Prostate gland (tissue), 2 donors: ENCODE measurements around the gene MLLT1.

Experiments
- POLR2A ChIP-seq: fragments of 450-650 bp; IDR thresholded peaks from one replicate; pipeline ENCODE4 v1.6.1; 2016; ENCODE audit warnings: antibody characterized with exemption, mild to moderate bottlenecking
- POLR2AphosphoS5 ChIP-seq: sonication (generic); formaldehyde crosslinking; IDR thresholded peaks from one replicate; pipeline ENCODE4 v1.6.1; 2017; ENCODE audit warnings: antibody characterized with exemption
- TF ChIP-seq, protein P1 (sequence below), 4 experiments: fragments of 200-600 bp in 2 of 4; fragments of 450-650 bp in 2 of 4; sonication (generic) in 2 of 4; IDR thresholded peaks; 1 replicate in 3 of 4; 2 replicates in 1 of 4; pipeline ENCODE4 v1.5.1; 2016 to 2019; ENCODE audit warnings: antibody characterized with exemption in 4 of 4, mild to moderate bottlenecking in 2 of 4, moderate library complexity in 2 of 4

DNA sequence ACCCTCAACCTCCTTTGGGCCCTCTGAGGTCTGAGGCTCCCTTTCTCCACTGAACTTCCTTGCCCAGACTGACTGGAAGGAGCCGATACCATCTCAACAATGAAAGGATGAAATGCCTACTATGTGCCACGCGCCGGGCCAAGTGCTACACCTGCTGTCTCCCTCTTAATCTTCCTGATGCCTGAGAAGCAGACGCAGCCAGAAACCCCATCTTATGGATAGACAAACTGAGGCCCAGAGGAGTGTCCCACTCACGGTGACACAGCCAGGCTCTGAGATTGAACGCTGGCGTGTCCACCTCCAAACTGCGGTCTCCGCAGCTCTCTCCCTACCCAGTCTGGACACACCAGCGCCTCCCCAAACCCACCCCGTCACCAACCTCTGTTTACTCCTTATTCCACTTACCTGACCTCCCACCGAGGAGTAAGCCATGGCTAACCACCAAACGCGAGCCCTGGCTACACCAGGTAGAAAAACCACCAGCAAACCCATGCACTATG lies 20.9 kb downstream of the MLLT1 start:
- no peak for TF ChIP-seq POLR2AphosphoS5
- TF ChIP-seq, protein P1, sequence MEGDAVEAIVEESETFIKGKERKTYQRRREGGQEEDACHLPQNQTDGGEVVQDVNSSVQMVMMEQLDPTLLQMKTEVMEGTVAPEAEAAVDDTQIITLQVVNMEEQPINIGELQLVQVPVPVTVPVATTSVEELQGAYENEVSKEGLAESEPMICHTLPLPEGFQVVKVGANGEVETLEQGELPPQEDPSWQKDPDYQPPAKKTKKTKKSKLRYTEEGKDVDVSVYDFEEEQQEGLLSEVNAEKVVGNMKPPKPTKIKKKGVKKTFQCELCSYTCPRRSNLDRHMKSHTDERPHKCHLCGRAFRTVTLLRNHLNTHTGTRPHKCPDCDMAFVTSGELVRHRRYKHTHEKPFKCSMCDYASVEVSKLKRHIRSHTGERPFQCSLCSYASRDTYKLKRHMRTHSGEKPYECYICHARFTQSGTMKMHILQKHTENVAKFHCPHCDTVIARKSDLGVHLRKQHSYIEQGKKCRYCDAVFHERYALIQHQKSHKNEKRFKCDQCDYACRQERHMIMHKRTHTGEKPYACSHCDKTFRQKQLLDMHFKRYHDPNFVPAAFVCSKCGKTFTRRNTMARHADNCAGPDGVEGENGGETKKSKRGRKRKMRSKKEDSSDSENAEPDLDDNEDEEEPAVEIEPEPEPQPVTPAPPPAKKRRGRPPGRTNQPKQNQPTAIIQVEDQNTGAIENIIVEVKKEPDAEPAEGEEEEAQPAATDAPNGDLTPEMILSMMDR (IDR thresholded peaks at IDR 0.05), result no peak
- no peak for TF ChIP-seq POLR2A
